ENCODE data around the gene RNASEH1.
A peak's percentile ranks its signal among the peaks of the same experiment; 100 is the strongest.

The RNASEH1 gene, protein sequence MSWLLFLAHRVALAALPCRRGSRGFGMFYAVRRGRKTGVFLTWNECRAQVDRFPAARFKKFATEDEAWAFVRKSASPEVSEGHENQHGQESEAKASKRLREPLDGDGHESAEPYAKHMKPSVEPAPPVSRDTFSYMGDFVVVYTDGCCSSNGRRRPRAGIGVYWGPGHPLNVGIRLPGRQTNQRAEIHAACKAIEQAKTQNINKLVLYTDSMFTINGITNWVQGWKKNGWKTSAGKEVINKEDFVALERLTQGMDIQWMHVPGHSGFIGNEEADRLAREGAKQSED

DNA sequence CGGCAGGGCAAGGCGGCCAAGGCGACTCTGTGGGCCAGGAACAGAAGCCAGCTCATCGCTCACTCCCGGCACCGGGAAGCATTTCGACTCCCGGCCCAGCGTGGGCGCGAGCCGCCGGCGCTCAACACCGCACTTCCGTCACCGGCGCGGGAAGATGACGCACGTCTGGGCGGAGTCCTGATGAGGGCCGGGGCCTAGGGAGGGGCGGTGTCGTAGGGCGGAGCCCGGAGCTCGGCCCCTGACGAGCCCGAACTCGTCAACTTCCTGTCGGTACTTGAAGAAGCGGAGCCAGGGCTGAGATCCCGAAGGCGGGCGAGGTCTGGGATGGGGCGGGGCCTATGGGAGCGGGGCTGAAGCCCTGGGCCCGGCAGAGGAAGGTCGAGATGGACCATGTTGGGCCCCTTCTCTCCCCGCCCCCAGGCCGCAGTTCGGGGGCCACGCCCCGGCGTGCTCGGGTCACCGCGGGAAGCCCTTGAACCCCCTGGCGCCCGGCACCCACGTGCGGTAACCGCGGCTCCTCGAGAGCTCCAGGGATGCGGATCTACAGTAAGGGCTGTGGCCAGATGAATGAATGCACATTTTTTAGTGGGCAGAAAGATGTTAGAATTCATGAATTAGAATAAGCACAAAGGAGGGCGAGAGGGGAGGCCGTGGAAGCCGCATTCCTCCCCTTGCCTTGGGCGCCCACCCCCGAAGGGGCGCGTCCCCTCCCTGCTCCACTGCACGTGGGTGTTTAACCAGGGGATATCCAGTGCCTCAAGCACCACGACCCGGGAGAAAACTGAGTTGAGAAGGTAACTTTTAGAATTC lies at the start of gene RNASEH1:
Gene RNASEH1, minus strand, starts transcription at position 129 of the 810 bp plus-strand sequence. Its CDS starts 73 bp downstream, at position 56.
- ChIA-PET CTCF (interaction anchor here (0.6 to 2.6 kb wide), 7 partner anchors 10 to 134 kb away, joined by 3 to 7 read pairs (median 3); no protein-coding TSS in a partner anchor), POLR2A (interaction anchor here (0.6 to 1.8 kb wide), 11 partner anchors 12 to 172 kb away, joined by 3 to 10 read pairs (median 4); partner anchors contain the start of gene RPS7)
- peak; percentile 93 for DNase-seq (ENCODE audit: low read depth, low spot score)
- H3K4me3 ChIP-seq (ENCODE audit: low read depth, low read length), result peak within 1 kb of the TSS; percentile 91
- TF ChIP-seq, protein P1, sequence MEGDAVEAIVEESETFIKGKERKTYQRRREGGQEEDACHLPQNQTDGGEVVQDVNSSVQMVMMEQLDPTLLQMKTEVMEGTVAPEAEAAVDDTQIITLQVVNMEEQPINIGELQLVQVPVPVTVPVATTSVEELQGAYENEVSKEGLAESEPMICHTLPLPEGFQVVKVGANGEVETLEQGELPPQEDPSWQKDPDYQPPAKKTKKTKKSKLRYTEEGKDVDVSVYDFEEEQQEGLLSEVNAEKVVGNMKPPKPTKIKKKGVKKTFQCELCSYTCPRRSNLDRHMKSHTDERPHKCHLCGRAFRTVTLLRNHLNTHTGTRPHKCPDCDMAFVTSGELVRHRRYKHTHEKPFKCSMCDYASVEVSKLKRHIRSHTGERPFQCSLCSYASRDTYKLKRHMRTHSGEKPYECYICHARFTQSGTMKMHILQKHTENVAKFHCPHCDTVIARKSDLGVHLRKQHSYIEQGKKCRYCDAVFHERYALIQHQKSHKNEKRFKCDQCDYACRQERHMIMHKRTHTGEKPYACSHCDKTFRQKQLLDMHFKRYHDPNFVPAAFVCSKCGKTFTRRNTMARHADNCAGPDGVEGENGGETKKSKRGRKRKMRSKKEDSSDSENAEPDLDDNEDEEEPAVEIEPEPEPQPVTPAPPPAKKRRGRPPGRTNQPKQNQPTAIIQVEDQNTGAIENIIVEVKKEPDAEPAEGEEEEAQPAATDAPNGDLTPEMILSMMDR (IDR thresholded peaks at IDR 0.05; ENCODE audit: insufficient read depth, low read length, missing control alignments), result no peak

DNA sequence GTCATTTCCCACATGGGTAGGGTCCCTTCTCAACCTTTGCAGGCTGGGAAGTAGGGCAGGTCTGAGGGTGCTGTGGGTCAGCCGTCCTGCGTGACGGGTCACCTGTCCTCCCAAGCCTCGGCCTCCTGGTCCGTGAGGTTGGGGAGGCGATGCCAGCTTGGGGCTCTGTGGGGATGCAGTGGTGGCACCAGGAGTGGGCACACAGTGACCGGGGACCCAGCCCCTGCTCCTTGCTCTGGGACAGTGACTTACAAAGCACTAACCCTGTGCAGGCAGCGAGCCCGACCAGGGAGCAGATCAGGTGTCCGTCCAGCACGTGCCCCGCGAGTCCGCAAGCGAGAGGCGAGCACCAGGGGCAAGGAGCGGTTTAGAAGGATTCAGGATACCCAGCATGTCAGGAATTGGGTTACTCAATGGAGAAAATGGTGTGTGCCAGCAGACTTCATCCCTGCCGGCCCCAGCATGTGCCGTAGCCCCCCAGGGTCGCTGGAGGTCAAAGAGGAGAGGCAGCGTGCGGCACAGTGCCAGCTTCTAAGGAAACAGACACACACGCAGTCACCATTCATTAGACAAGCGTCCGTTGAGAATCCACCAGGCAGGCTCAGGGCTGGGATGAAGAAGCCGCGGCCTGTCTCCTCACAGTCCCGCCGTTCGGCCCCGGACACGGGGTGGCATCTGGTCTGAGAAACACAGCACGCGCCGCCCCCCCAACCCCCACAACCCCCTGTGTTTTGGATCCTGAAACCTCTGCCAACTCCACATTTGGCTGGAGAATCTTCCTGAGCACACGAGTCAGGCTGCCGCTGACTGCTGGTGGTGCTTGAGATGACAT lies 48.5 kb upstream of the RNASEH1 start:
- POLR2A ChIA-PET, result no interaction called here
- CTCF ChIA-PET, result no interaction called here
- DNase-seq (ENCODE audit: low read depth, low spot score), result no peak
- no peak overlapping the region for H3K4me3 ChIP-seq (ENCODE audit: low read depth, low read length)
- TF ChIP-seq, protein P1 (IDR thresholded peaks at IDR 0.05; ENCODE audit: insufficient read depth, low read length, missing control alignments), result no peak

DNA sequence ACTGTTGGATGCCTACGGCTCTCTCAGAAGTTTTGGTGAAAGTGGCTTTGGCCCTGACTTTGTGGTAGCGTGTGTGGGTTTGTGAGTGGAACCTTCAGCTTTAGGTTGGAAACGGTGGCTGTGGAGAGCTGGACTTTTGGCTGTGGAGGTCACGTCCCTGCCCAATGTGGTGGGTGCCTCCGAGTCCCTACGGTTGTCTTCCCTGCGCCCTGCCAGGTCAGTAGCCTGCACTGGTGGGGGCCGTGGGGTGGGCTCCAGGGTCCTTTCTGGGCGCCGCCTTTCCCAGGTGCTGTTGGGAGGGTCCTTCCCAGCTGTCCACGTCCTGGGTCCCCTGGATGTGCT lies 47.9 kb upstream of the RNASEH1 start:
- no peak overlapping the region for H3K4me3 ChIP-seq (ENCODE audit: low read depth, low read length)
- ChIA-PET CTCF (no interaction called here), POLR2A (no interaction called here)
- no peak for DNase-seq (ENCODE audit: low read depth, low spot score)
- TF ChIP-seq, protein P1 (IDR thresholded peaks at IDR 0.05; ENCODE audit: insufficient read depth, low read length, missing control alignments), result no peak

DNA sequence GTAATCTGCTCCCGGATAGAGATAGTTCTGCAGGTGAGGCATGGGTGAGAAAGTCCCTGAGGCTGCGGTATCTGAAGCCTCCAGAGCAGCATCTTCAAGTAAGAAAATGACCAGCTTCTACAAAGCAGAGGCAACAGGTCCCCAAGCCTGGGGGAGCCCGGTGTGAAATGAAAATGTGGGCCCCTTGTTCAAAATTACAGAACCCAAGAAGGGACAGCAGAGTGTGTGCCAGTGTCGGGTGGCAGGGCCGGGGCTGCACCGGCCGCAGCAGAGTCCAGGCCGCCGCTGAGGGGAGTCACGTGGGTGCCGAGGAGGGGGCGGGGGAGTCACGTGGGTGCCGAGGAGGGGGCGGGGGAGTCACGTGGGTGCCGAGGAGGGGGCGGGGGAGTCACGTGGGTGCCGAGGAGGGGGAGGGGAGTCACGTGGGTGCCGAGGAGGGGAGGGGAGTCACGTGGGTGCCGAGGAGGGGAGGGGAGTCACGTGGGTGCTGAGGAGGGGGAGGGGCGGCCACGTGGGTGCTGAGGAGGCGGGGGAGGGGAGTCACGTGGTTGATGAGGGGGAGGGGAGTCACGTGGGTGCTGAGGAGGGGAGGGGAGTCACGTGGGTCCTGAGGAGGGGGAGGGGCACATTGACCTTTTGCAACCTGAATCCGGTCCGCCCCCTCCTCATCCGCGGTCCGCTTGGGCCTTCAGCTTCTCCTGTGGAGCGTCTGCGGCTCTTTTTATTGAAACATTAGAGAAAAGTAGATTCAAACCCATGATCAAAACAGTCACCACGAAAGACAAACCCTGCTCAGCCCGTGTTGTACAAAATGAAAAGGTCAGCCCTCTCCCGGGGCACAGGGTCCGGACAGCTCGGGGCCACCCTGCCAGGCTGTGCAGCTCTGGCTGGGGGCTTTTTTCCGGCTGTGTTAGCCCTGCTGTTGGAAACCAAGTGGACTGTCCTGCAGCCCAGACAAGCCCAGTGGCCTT lies 47.1 kb upstream of the RNASEH1 start:
- POLR2A ChIA-PET, result interaction anchor here (0.6 kb wide), 1 partner anchor 20 kb away, joined by 4 read pairs; no protein-coding TSS in a partner anchor
- no peak overlapping the region for H3K4me3 ChIP-seq (ENCODE audit: low read depth, low read length)
- DNase-seq (ENCODE audit: low read depth, low spot score), result no peak
- TF ChIP-seq, protein P1 (IDR thresholded peaks at IDR 0.05; ENCODE audit: insufficient read depth, low read length, missing control alignments), result no peak
- CTCF ChIA-PET, result no interaction called here

DNA sequence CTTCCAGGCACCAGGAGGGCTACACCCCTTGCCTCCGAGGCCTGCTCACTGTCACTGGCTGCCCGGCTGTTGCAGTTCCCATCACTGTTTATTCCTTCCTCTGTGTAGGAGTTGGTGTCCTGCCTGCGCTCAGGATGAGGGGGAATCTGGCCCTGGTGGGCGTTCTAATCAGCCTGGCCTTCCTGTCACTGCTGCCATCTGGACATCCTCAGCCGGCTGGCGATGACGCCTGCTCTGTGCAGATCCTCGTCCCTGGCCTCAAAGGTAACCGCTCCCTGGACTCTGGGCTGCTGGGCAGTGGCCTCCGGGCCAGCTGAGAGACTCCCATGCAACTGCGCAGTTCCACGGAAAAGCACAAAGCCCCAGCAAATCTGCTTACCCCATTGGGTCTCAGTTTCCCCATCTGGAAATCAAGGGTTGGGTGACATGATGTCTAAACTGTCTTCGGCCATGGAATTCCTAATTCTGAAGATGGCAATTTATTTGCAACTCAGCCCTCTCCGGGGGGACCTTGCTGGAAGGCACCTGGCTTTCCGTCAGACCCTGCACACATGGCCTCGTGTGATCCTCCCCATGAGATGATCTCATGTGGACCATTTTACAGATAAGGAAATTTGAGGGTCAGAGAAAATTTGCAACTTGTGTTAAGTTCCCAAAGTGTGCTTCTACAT lies 46.2 kb upstream of the RNASEH1 start:
- TF ChIP-seq, protein P1 (IDR thresholded peaks at IDR 0.05; ENCODE audit: insufficient read depth, low read length, missing control alignments), result no peak
- ChIA-PET CTCF (no interaction called here), POLR2A (interaction anchor here (0.6 kb wide), 1 partner anchor 19 kb away, joined by 4 read pairs; no protein-coding TSS in a partner anchor)
- H3K4me3 ChIP-seq (ENCODE audit: low read depth, low read length), result no peak overlapping the region
- DNase-seq (ENCODE audit: low read depth, low spot score), result no peak
